Fibroblast of lung (primary cell): Measurements from ENCODE around the gene EPHB1. TPM values are rescaled to one million over a fixed set of nuclear protein-coding genes. Genes with fewer than 3 reads are reported as not detected.
A peak's percentile ranks its signal among the peaks of the same experiment; 100 is the strongest.

Source experiments
- DNase-seq, 2 donors: peaks; one replicate each; pipeline versions ENCODE4 v3.0.0 to v3.0.0-alpha.2; 2010; ENCODE audit warnings: low read depth in 2 of 2
- H2AFZ ChIP-seq: 2 replicates; pipeline ENCODE4 v1.5.1; 2012; ENCODE audit warnings: low read length, control low read depth, inconsistent platforms
- H3K27ac ChIP-seq: 2 replicates; pipeline ENCODE4 v1.5.1; 2011; ENCODE audit warnings: low read length, control low read depth; ENCODE audit not compliant: insufficient read depth
- H3K27me3 ChIP-seq: 2 replicates; pipeline ENCODE4 v1.5.1; 2011; ENCODE audit warnings: mild to moderate bottlenecking, low read length; ENCODE audit not compliant: control insufficient read depth, insufficient read depth
- H3K36me3 ChIP-seq: 2 replicates; pipeline ENCODE4 v1.5.1; 2011; ENCODE audit warnings: low read length; ENCODE audit not compliant: control insufficient read depth, insufficient read depth
- H3K4me1 ChIP-seq: 2 replicates; pipeline ENCODE4 v1.5.1; 2011; ENCODE audit warnings: low read length; ENCODE audit not compliant: control insufficient read depth, insufficient read depth; ENCODE audit errors: extremely low read depth
- H3K4me2 ChIP-seq: 2 replicates; pipeline ENCODE4 v1.5.1; 2011; ENCODE audit warnings: low read length, control low read depth; ENCODE audit not compliant: insufficient read depth; ENCODE audit errors: extremely low read depth
- H3K4me3 ChIP-seq, 4 experiments: fragments of 200-600 bp in 1 of 4; sonication (generic) in 1 of 4; replicated peaks in 1 of 4; 2 replicates each; pipeline ENCODE4 v1.5.1; 2011 to 2016; ENCODE audit warnings: low read length in 4 of 4, low read depth in 3 of 4, mild to moderate bottlenecking in 3 of 4, control low read depth in 2 of 4, inconsistent platforms in 1 of 4, mixed read lengths in 1 of 4; ENCODE audit not compliant: insufficient read depth in 1 of 4; ENCODE audit errors: control extremely low read depth in 1 of 4
- H3K79me2 ChIP-seq: 2 replicates; pipeline ENCODE4 v1.5.1; 2012; ENCODE audit warnings: mild to moderate bottlenecking, low read length, inconsistent platforms; ENCODE audit not compliant: control insufficient read depth, insufficient read depth
- H3K9ac ChIP-seq: 2 replicates; pipeline ENCODE4 v1.5.1; 2011; ENCODE audit warnings: mild to moderate bottlenecking, low read length, control low read depth; ENCODE audit not compliant: insufficient read depth
- H3K9me3 ChIP-seq: 2 replicates; pipeline ENCODE4 v1.5.1; 2012; ENCODE audit warnings: low read depth, low read length; ENCODE audit not compliant: control insufficient read depth, insufficient read depth
- H4K20me1 ChIP-seq: 2 replicates; pipeline ENCODE4 v1.5.1; 2011; ENCODE audit warnings: low read length; ENCODE audit not compliant: control insufficient read depth, insufficient read depth; ENCODE audit errors: extremely low read depth
- EZH2 ChIP-seq: IDR thresholded peaks from 2 replicates; pipeline ENCODE4 v1.5.1; 2012; ENCODE audit warnings: low read length, control low read depth, mild to moderate bottlenecking; ENCODE audit errors: missing control alignments
- polyA plus RNA-seq, 2 donors: library from polyadenylated mRNA; depleted of rRNA in 1 of 2; stranded (reverse) in 1 of 2; unstranded in 1 of 2; fragments of >200 nt; gene quantifications; 2 replicates each; pipeline ENCODE4 v1.2.1, GENCODE V29; 2011 to 2012; ENCODE audit warnings: missing spikeins in 1 of 2
- total RNA-seq: library from RNA; depleted of rRNA; stranded (reverse); fragments of >200 nt; gene quantifications from 2 replicates; pipeline ENCODE4 v1.2.1, GENCODE V29; 2014
- TF ChIP-seq, protein P1 (sequence below), 2 donors: IDR thresholded peaks in 1 of 2; conservative IDR thresholded peaks in 1 of 2; 1 replicate in 1 of 2; 2 replicates in 1 of 2; pipeline ENCODE4 v1.5.1; 2011 to 2012; ENCODE audit warnings: low read length in 2 of 2, control low read depth in 1 of 2, inconsistent platforms in 1 of 2, low read depth in 1 of 2, mild to moderate bottlenecking in 1 of 2

EPHB1 gene
- total and polyA plus RNA-seq, 2 donors (not counting 1 experiment from before 2014, with no cell fraction given) = 0.14 to 0.50 TPM

DNA sequence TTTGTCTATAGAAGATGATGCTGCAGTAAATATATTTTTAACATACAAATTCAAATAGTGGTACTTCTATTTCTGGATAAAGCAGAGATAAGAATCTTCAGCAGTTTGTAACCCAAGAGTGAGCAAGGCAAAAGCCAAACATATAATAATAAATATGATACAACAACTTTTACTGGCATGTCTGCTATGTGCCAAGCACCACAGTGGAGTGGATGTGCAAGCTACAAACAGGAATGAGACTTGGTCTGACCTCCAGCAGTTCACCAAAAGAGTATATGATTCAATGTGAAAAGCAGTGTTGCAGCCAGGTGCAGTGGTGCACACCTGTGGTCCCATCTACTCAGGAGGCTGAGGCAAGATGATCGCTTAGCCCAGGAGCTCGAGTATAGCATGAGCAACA, 395.6 kb downstream of the EPHB1 start:
- no peak for DNase-seq
- no peak overlapping the region for H3K9ac ChIP-seq
- no peaks in the 10 kb centered on the region for H3K27me3 ChIP-seq
- TF ChIP-seq, protein P1, sequence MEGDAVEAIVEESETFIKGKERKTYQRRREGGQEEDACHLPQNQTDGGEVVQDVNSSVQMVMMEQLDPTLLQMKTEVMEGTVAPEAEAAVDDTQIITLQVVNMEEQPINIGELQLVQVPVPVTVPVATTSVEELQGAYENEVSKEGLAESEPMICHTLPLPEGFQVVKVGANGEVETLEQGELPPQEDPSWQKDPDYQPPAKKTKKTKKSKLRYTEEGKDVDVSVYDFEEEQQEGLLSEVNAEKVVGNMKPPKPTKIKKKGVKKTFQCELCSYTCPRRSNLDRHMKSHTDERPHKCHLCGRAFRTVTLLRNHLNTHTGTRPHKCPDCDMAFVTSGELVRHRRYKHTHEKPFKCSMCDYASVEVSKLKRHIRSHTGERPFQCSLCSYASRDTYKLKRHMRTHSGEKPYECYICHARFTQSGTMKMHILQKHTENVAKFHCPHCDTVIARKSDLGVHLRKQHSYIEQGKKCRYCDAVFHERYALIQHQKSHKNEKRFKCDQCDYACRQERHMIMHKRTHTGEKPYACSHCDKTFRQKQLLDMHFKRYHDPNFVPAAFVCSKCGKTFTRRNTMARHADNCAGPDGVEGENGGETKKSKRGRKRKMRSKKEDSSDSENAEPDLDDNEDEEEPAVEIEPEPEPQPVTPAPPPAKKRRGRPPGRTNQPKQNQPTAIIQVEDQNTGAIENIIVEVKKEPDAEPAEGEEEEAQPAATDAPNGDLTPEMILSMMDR (conservative IDR thresholded peaks at IDR 0.05 in 1 of 2, IDR thresholded peaks at IDR 0.05 in 1 of 2; ENCODE audit: low read depth in 1 of 2, low read length in 2 of 2) = no peak
- TF ChIP-seq EZH2 = no peak
- H3K9me3 ChIP-seq = no peaks in the 10 kb centered on the region
- H3K79me2 ChIP-seq = no peaks in the 10 kb centered on the region
- H3K36me3 ChIP-seq = no peaks in the 10 kb centered on the region
- H3K4me3 ChIP-seq = no peak overlapping the region
- no peak overlapping the region for H3K27ac ChIP-seq
- H4K20me1 ChIP-seq = no peaks in the 10 kb centered on the region
- no peak overlapping the region for H3K4me2 ChIP-seq
- H3K4me1 ChIP-seq = no peaks in the 10 kb centered on the region
- no peak overlapping the region for H2AFZ ChIP-seq

GRCh38 chr3:135191708-135192107, 396.6 kb downstream of the EPHB1 start:
- no peak overlapping the region for H3K4me2 ChIP-seq
- H3K9me3 ChIP-seq = no peaks in the 10 kb centered on the region
- no peaks in the 10 kb centered on the region for H4K20me1 ChIP-seq
- no peak overlapping the region for H2AFZ ChIP-seq
- H3K79me2 ChIP-seq = no peaks in the 10 kb centered on the region
- TF ChIP-seq, protein P1 (conservative IDR thresholded peaks at IDR 0.05 in 1 of 2, IDR thresholded peaks at IDR 0.05 in 1 of 2; ENCODE audit: low read depth in 1 of 2, low read length in 2 of 2) = no peak
- no peak for TF ChIP-seq EZH2
- H3K9ac ChIP-seq = no peak overlapping the region
- no peak overlapping the region for H3K27ac ChIP-seq
- no peak for DNase-seq
- H3K27me3 ChIP-seq = no peaks in the 10 kb centered on the region
- no peak overlapping the region for H3K4me3 ChIP-seq
- no peaks in the 10 kb centered on the region for H3K36me3 ChIP-seq
- H3K4me1 ChIP-seq = no peaks in the 10 kb centered on the region

GRCh38 chr3:135192929-135193328, 397.9 kb downstream of the EPHB1 start:
- H3K9me3 ChIP-seq = no peaks in the 10 kb centered on the region
- DNase-seq = peak in 1 of 2 donors; percentile 28

More at GRCh38 chr3:135192929-135193328, 397.9 kb downstream of the EPHB1 start:
- H3K27me3 ChIP-seq = no peaks in the 10 kb centered on the region
- H4K20me1 ChIP-seq = no peaks in the 10 kb centered on the region
- no peak overlapping the region for H3K27ac ChIP-seq
- no peak overlapping the region for H3K9ac ChIP-seq
- H3K4me2 ChIP-seq = no peak overlapping the region
- no peaks in the 10 kb centered on the region for H3K36me3 ChIP-seq
- no peaks in the 10 kb centered on the region for H3K4me1 ChIP-seq
- no peak overlapping the region for H3K4me3 ChIP-seq
- no peak overlapping the region for H2AFZ ChIP-seq
- TF ChIP-seq, protein P1 (conservative IDR thresholded peaks at IDR 0.05 in 1 of 2, IDR thresholded peaks at IDR 0.05 in 1 of 2; ENCODE audit: low read depth in 1 of 2, low read length in 2 of 2) = no peak
- no peak for TF ChIP-seq EZH2
- no peaks in the 10 kb centered on the region for H3K79me2 ChIP-seq
